Measurements from ENCODE around the gene MTX1.
"Not testable (repeated sequence)": the region's sequence is repeated elsewhere in the genome, so short reads cannot be mapped to it uniquely, and the experiment has no call there.

The MTX1 gene, protein sequence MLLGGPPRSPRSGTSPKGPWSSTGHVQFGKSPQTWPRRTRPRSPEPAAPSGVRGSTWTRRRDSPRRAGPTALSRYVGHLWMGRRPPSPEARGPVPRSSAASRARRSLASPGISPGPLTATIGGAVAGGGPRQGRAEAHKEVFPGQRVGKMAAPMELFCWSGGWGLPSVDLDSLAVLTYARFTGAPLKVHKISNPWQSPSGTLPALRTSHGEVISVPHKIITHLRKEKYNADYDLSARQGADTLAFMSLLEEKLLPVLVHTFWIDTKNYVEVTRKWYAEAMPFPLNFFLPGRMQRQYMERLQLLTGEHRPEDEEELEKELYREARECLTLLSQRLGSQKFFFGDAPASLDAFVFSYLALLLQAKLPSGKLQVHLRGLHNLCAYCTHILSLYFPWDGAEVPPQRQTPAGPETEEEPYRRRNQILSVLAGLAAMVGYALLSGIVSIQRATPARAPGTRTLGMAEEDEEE

DNA sequence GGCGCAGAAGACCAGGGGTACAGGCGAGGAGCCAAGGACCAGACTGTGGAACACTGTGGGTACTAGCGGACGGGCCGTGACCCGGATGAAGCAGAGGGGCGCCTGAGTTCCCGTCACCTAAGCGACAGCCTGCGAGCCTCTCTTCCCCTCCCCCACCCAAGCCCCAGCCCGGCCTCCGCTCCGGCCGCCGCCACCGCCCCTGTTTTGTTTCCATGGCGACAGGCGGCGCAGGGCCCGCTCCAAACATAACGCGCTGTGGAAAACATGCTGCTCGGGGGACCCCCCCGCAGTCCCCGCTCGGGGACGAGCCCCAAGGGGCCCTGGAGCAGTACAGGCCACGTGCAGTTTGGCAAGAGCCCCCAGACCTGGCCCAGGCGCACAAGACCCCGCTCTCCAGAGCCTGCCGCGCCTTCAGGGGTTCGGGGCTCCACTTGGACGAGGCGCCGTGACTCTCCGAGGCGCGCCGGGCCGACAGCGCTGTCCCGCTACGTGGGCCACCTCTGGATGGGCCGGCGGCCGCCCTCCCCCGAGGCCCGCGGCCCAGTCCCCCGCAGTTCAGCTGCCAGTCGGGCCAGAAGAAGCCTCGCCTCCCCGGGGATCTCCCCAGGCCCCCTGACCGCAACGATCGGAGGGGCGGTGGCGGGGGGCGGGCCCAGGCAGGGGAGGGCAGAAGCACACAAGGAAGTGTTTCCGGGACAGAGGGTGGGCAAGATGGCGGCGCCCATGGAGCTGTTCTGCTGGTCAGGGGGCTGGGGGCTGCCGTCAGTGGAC lies at the start of gene MTX1:
Gene MTX1, plus strand, starts transcription at position 155 of the 771 bp plus-strand sequence. Its CDS starts 110 bp downstream, at position 265.
- Histone ChIP-seq H3K36me3 (ENCODE audit: insufficient read depth, low read length) (peaks cover 13% of the 10 kb centered on the region), H3K27me3 (ENCODE audit: control insufficient read depth in 1 of 2, insufficient read depth in 2 of 2, low read length in 2 of 2) (no peaks in the 10 kb centered on the region), H3K4me1 (ENCODE audit: insufficient read depth, low read length) (peaks cover 41% of the 10 kb centered on the region), H3K9me3 (ENCODE audit: low read length) (no peaks in the 10 kb centered on the region), H3K9ac (ENCODE audit: low read length) (peak within 1 kb of the TSS; percentile 94), H3K27ac (ENCODE audit: low read depth, low read length) (peak within 1 kb of the TSS; percentile 99), H3K4me3 (ENCODE audit: low read depth in 1 of 2, low read length in 2 of 2) (peak within 1 kb of the TSS; percentile 62 to 99)

- no peaks in the 10 kb centered on the region for H3K36me3 ChIP-seq (ENCODE audit: insufficient read depth, low read length)
- H3K27ac ChIP-seq (ENCODE audit: low read depth, low read length): no peak overlapping the region
Measured at GRCh38 chr1:155158991-155159390, 49.5 kb upstream of the MTX1 start.

GRCh38 chr1:155160128-155160527 lies 48.4 kb upstream of the MTX1 start:
- no peaks in the 10 kb centered on the region for H3K36me3 ChIP-seq (ENCODE audit: insufficient read depth, low read length)
- no peaks in the 10 kb centered on the region for H3K27me3 ChIP-seq (ENCODE audit: control insufficient read depth in 1 of 2, insufficient read depth in 2 of 2, low read length in 2 of 2)
- no peaks in the 10 kb centered on the region for H3K9me3 ChIP-seq (ENCODE audit: low read length)
- H3K27ac ChIP-seq (ENCODE audit: low read depth, low read length): no peak overlapping the region
- H3K4me3 ChIP-seq (ENCODE audit: low read depth in 1 of 2, low read length in 2 of 2): no peak overlapping the region
- no peaks in the 10 kb centered on the region for H3K4me1 ChIP-seq (ENCODE audit: insufficient read depth, low read length)
- no peak overlapping the region for H3K9ac ChIP-seq (ENCODE audit: low read length)

More at GRCh38 chr1:155158991-155159390, 49.5 kb upstream of the MTX1 start:
- Histone ChIP-seq H3K4me3 (ENCODE audit: low read depth in 1 of 2, low read length in 2 of 2) (no peak overlapping the region), H3K9ac (ENCODE audit: low read length) (no peak overlapping the region), H3K9me3 (ENCODE audit: low read length) (no peaks in the 10 kb centered on the region), H3K27me3 (ENCODE audit: control insufficient read depth in 1 of 2, insufficient read depth in 2 of 2, low read length in 2 of 2) (no peaks in the 10 kb centered on the region), H3K4me1 (ENCODE audit: insufficient read depth, low read length) (no peaks in the 10 kb centered on the region)

DNA sequence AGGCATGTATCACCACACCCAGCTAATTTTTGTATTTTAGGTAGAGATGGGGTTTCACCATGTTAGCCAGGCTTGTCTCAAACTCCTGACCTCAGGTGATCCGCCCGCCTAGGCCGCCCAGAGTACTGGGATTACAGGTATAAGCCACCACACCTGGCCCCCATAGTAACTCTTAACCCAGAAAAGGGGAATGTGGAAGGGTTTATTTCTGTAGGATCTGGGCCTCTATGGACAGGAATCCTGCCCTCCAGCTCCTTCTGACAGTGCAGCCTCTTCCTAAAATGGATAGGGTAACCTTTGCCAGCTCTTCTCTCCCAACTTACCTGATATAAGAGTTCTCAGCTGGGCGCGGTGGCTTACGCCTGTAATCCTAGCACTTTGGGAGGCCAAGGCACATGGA lies 45.9 kb upstream of the MTX1 start:
- not testable (repeated sequence) for H3K27me3 ChIP-seq (ENCODE audit: control insufficient read depth in 1 of 2, insufficient read depth in 2 of 2, low read length in 2 of 2); H3K4me1 ChIP-seq (ENCODE audit: insufficient read depth, low read length); H3K36me3 ChIP-seq (ENCODE audit: insufficient read depth, low read length); H3K9ac ChIP-seq (ENCODE audit: low read length); H3K9me3 ChIP-seq (ENCODE audit: low read length); H3K27ac ChIP-seq (ENCODE audit: low read depth, low read length); H3K4me3 ChIP-seq (ENCODE audit: low read depth in 1 of 2, low read length in 2 of 2)

DNA sequence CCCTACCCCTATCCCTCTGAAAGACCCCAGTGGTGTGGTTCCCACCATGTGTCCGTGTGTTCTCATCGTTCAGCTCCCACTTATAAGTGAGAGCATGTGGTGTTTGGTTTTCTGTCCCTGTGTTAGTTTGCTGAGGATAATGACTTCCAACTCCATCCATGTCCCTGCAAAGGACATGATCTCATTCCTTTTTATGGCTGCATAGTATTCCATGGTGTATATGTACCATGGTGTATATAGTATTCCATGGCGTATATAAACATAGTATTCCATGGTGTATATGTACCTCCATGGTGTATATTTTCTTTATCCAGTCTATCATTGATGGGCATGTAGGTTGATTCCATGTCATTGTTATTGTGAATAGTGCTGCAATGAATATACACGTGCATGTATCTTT lies 44.7 kb upstream of the MTX1 start:
- H3K36me3 ChIP-seq (ENCODE audit: insufficient read depth, low read length); H3K9ac ChIP-seq (ENCODE audit: low read length); H3K27me3 ChIP-seq (ENCODE audit: control insufficient read depth in 1 of 2, insufficient read depth in 2 of 2, low read length in 2 of 2); H3K27ac ChIP-seq (ENCODE audit: low read depth, low read length); H3K9me3 ChIP-seq (ENCODE audit: low read length); H3K4me3 ChIP-seq (ENCODE audit: low read depth in 1 of 2, low read length in 2 of 2): not testable (repeated sequence)
- H3K4me1 ChIP-seq (ENCODE audit: insufficient read depth, low read length): peaks cover 13% of the 10 kb centered on the region

DNA sequence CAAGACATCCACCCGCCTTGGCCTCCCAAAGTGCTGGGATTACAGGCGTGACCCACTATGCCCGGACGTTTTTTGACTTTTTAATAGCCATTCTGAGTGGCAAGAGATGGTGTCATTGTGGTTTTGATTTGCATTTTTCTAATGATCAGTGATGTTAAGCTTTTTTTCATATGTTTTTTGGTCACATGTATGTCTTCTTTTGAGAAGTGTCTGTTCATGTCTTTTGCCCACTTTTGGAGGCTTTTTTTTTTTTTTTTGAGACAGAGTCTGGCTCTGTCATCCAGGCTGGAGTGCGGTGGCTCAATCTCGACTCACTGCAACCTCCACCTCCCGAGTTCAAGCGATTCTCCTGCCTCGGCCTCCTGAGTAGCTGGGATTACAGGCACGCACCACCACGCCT lies 43.9 kb upstream of the MTX1 start:
- not testable (repeated sequence) for H3K9ac ChIP-seq (ENCODE audit: low read length); H3K9me3 ChIP-seq (ENCODE audit: low read length); H3K27me3 ChIP-seq (ENCODE audit: control insufficient read depth in 1 of 2, insufficient read depth in 2 of 2, low read length in 2 of 2); H3K27ac ChIP-seq (ENCODE audit: low read depth, low read length); H3K4me3 ChIP-seq (ENCODE audit: low read depth in 1 of 2, low read length in 2 of 2)
- Histone ChIP-seq H3K4me1 (ENCODE audit: insufficient read depth, low read length) (peaks cover 13% of the 10 kb centered on the region), H3K36me3 (ENCODE audit: insufficient read depth, low read length) (peaks cover 14% of the 10 kb centered on the region)

- Histone ChIP-seq H3K9ac (ENCODE audit: low read length) (no peak overlapping the region), H3K36me3 (ENCODE audit: insufficient read depth, low read length) (peaks cover 22% of the 10 kb centered on the region), H3K27ac (ENCODE audit: low read depth, low read length) (no peak overlapping the region), H3K27me3 (ENCODE audit: control insufficient read depth in 1 of 2, insufficient read depth in 2 of 2, low read length in 2 of 2) (no peaks in the 10 kb centered on the region), H3K9me3 (ENCODE audit: low read length) (no peaks in the 10 kb centered on the region), H3K4me3 (ENCODE audit: low read depth in 1 of 2, low read length in 2 of 2) (no peak overlapping the region), H3K4me1 (ENCODE audit: insufficient read depth, low read length) (peaks cover 13% of the 10 kb centered on the region)
Measured at GRCh38 chr1:155166051-155166470, 42.4 kb upstream of the MTX1 start.

GRCh38 chr1:155166471-155167165 lies 41.9 kb upstream of the MTX1 start:
- no peak overlapping the region for H3K9ac ChIP-seq (ENCODE audit: low read length)
- no peak overlapping the region for H3K27ac ChIP-seq (ENCODE audit: low read depth, low read length)
- peaks cover 13% of the 10 kb centered on the region for H3K4me1 ChIP-seq (ENCODE audit: insufficient read depth, low read length)
- peaks cover 22% of the 10 kb centered on the region for H3K36me3 ChIP-seq (ENCODE audit: insufficient read depth, low read length)
- no peaks in the 10 kb centered on the region for H3K9me3 ChIP-seq (ENCODE audit: low read length)
- no peaks in the 10 kb centered on the region for H3K27me3 ChIP-seq (ENCODE audit: control insufficient read depth in 1 of 2, insufficient read depth in 2 of 2, low read length in 2 of 2)
- H3K4me3 ChIP-seq (ENCODE audit: low read depth in 1 of 2, low read length in 2 of 2): no peak overlapping the region

GRCh38 chr1:155167166-155168104 lies 41.1 kb upstream of the MTX1 start:
- peaks cover 22% of the 10 kb centered on the region for H3K36me3 ChIP-seq (ENCODE audit: insufficient read depth, low read length)
- H3K9me3 ChIP-seq (ENCODE audit: low read length): no peaks in the 10 kb centered on the region
- peaks cover 19% of the 10 kb centered on the region for H3K4me1 ChIP-seq (ENCODE audit: insufficient read depth, low read length)
- no peak overlapping the region for H3K9ac ChIP-seq (ENCODE audit: low read length)
- H3K27ac ChIP-seq (ENCODE audit: low read depth, low read length): no peak overlapping the region
- no peaks in the 10 kb centered on the region for H3K27me3 ChIP-seq (ENCODE audit: control insufficient read depth in 1 of 2, insufficient read depth in 2 of 2, low read length in 2 of 2)
- peak overlapping the region in 1 of 2 donors; percentile 43 for H3K4me3 ChIP-seq (ENCODE audit: low read depth in 1 of 2, low read length in 2 of 2)

- H3K27ac ChIP-seq (ENCODE audit: low read depth, low read length); H3K9me3 ChIP-seq (ENCODE audit: low read length); H3K27me3 ChIP-seq (ENCODE audit: control insufficient read depth in 1 of 2, insufficient read depth in 2 of 2, low read length in 2 of 2); H3K4me3 ChIP-seq (ENCODE audit: low read depth in 1 of 2, low read length in 2 of 2); H3K9ac ChIP-seq (ENCODE audit: low read length): not testable (repeated sequence)
- Histone ChIP-seq H3K4me1 (ENCODE audit: insufficient read depth, low read length) (peaks cover 19% of the 10 kb centered on the region), H3K36me3 (ENCODE audit: insufficient read depth, low read length) (peaks cover 22% of the 10 kb centered on the region)
Measured at GRCh38 chr1:155168105-155168445, 40.4 kb upstream of the MTX1 start.
